ENCODE measurements around the gene WDR6. TPM values are rescaled to one million over a fixed set of nuclear protein-coding genes. Genes with fewer than 3 reads are reported as not detected.
A peak's percentile ranks its signal among the peaks of the same experiment; 100 is the strongest.

Gene WDR6
- total RNA-seq, 2 donors from 2014 or later = 128 to 223 TPM

- 71% methylated on average over 2 of the region's 2 CpGs for WGBS
- Histone ChIP-seq H3K27me3 (replicated peaks; ENCODE audit: insufficient read depth) (no peaks in the 10 kb centered on the region), H3K9me3 (no peaks in the 10 kb centered on the region), H3K4me3 (no peak overlapping the region), H3K4me1 (replicated peaks) (no peaks in the 10 kb centered on the region), H3K36me3 (peaks cover 0 to 2% of the 10 kb centered on the region in 2 donors), H3K27ac (no peak overlapping the region)
- no peak for TF ChIP-seq POLR2A (IDR thresholded peaks at IDR 0.05)
- TF ChIP-seq POLR2AphosphoS5 (IDR thresholded peaks at IDR 0.05) = no peak
- TF ChIP-seq CTCF (IDR thresholded peaks at IDR 0.05) = no peak
- DNase-seq (ENCODE audit: low spot score) = no peak
- intact Hi-C loops (cut with DNase I) = no loop called here
Measured at GRCh38 chr3:48963591-48963990, 43.6 kb upstream of the WDR6 start.

GRCh38 chr3:48966367-48966766 is 40.8 kb upstream of the WDR6 start:
- Histone ChIP-seq H3K9me3 (no peaks in the 10 kb centered on the region), H3K27ac (peak overlapping the region in 1 of 2 donors; percentile 54), H3K27me3 (replicated peaks; ENCODE audit: insufficient read depth) (no peaks in the 10 kb centered on the region), H3K4me1 (replicated peaks) (no peaks in the 10 kb centered on the region), H3K4me3 (no peak overlapping the region), H3K36me3 (peaks cover 8 to 12% of the 10 kb centered on the region in 2 donors)
- no peak for TF ChIP-seq POLR2A (IDR thresholded peaks at IDR 0.05)
- TF ChIP-seq POLR2AphosphoS5 (IDR thresholded peaks at IDR 0.05) = no peak
- TF ChIP-seq CTCF (IDR thresholded peaks at IDR 0.05) = no peak
- intact Hi-C loops (cut with DNase I) = no loop called here
- WGBS = 75% methylated on average over 3 of the region's 3 CpGs
- no peak for DNase-seq (ENCODE audit: low spot score)

- no peak overlapping the region for H3K4me3 ChIP-seq
- no peaks in the 10 kb centered on the region for H3K27me3 ChIP-seq (replicated peaks; ENCODE audit: insufficient read depth)
- peak overlapping the region in 1 of 2 donors; percentile 54 for H3K27ac ChIP-seq
- WGBS = 45% methylated on average over 7 of the region's 7 CpGs
- H3K36me3 ChIP-seq = peaks cover 8 to 12% of the 10 kb centered on the region in 2 donors
- H3K4me1 ChIP-seq (replicated peaks) = no peaks in the 10 kb centered on the region
- DNase-seq (ENCODE audit: low spot score) = peak; percentile 57
- TF ChIP-seq POLR2A (IDR thresholded peaks at IDR 0.05) = no peak
- TF ChIP-seq CTCF (IDR thresholded peaks at IDR 0.05) = no peak
- TF ChIP-seq POLR2AphosphoS5 (IDR thresholded peaks at IDR 0.05) = peak; percentile 48
- no peaks in the 10 kb centered on the region for H3K9me3 ChIP-seq
- intact Hi-C loops (cut with DNase I) = no loop called here
Measured at GRCh38 chr3:48966876-48967361, 40.3 kb upstream of the WDR6 start.

- Histone ChIP-seq H3K36me3 (peaks cover 8 to 26% of the 10 kb centered on the region in 2 donors), H3K4me3 (no peak overlapping the region), H3K27ac (no peak overlapping the region), H3K27me3 (replicated peaks; ENCODE audit: insufficient read depth) (no peaks in the 10 kb centered on the region), H3K9me3 (no peaks in the 10 kb centered on the region), H3K4me1 (replicated peaks) (no peaks in the 10 kb centered on the region)
- intact Hi-C loops (cut with DNase I) = no loop called here
- 97% methylated on average over 6 of the region's 6 CpGs for WGBS
- TF ChIP-seq CTCF (IDR thresholded peaks at IDR 0.05) = no peak
- no peak for TF ChIP-seq POLR2A (IDR thresholded peaks at IDR 0.05)
- no peak for TF ChIP-seq POLR2AphosphoS5 (IDR thresholded peaks at IDR 0.05)
- no peak for DNase-seq (ENCODE audit: low spot score)
Measured at GRCh38 chr3:48970586-48970985, 36.6 kb upstream of the WDR6 start.

GRCh38 chr3:48974076-48974864 is 32.9 kb upstream of the WDR6 start:
- Histone ChIP-seq H3K27ac (no peak overlapping the region), H3K4me1 (replicated peaks) (no peaks in the 10 kb centered on the region), H3K27me3 (replicated peaks; ENCODE audit: insufficient read depth) (no peaks in the 10 kb centered on the region), H3K36me3 (peaks cover 5 to 30% of the 10 kb centered on the region in 2 donors), H3K9me3 (no peaks in the 10 kb centered on the region), H3K4me3 (no peak overlapping the region)
- intact Hi-C loops (cut with DNase I) = no loop called here
- 88% methylated on average over 10 of the region's 10 CpGs for WGBS
- DNase-seq (ENCODE audit: low spot score) = no peak
- no peak for TF ChIP-seq POLR2A (IDR thresholded peaks at IDR 0.05)
- TF ChIP-seq CTCF (IDR thresholded peaks at IDR 0.05) = no peak
- TF ChIP-seq POLR2AphosphoS5 (IDR thresholded peaks at IDR 0.05) = no peak

Measured in prostate gland (tissue), 2 donors.